HG03196 (cell line): Measurements from ENCODE around the gene HSF2BP.
"Not testable (repeated sequence)": the region's sequence is repeated elsewhere in the genome, so short reads cannot be mapped to it uniquely, and the experiment has no call there.

Experiments
- ATAC-seq: cut with Tn5 transposase; IDR thresholded peaks from one replicate; pipeline ENCODE4 v1.9.1; 2021; ENCODE audit not compliant: unreplicated experiment

Gene HSF2BP

GRCh38 chr21:43562451-43562850 lies 96.8 kb downstream of the HSF2BP start:
- not testable (repeated sequence) for ATAC-seq

- ATAC-seq = not testable (repeated sequence)
Observed at GRCh38 chr21:43540561-43540960, 118.7 kb downstream of the HSF2BP start.

- not testable (repeated sequence) for ATAC-seq
Observed at GRCh38 chr21:43522495-43523131, 136.7 kb downstream of the HSF2BP start.

GRCh38 chr21:43517701-43518100 lies 141.6 kb downstream of the HSF2BP start:
- not testable (repeated sequence) for ATAC-seq

- not testable (repeated sequence) for ATAC-seq
Observed at GRCh38 chr21:43516860-43517627, 142.2 kb downstream of the HSF2BP start.

- ATAC-seq = not testable (repeated sequence)
Observed at GRCh38 chr21:43516295-43516847, 142.9 kb downstream of the HSF2BP start.

GRCh38 chr21:43514834-43515233 lies 144.5 kb downstream of the HSF2BP start:
- ATAC-seq = not testable (repeated sequence)

- ATAC-seq = not testable (repeated sequence)
Observed at GRCh38 chr21:43513023-43513422, 146.3 kb downstream of the HSF2BP start.

- ATAC-seq = not testable (repeated sequence)
Observed at GRCh38 chr21:43511209-43511608, 148.1 kb downstream of the HSF2BP start.

GRCh38 chr21:43510669-43511068 lies 148.6 kb downstream of the HSF2BP start:
- not testable (repeated sequence) for ATAC-seq

GRCh38 chr21:43503892-43504291 lies 155.4 kb downstream of the HSF2BP start:
- ATAC-seq = not testable (repeated sequence)

- not testable (repeated sequence) for ATAC-seq
Observed at GRCh38 chr21:43503075-43503750, 156.1 kb downstream of the HSF2BP start.

GRCh38 chr21:43502407-43503071 lies 156.7 kb downstream of the HSF2BP start:
- not testable (repeated sequence) for ATAC-seq

- ATAC-seq = not testable (repeated sequence)
Observed at GRCh38 chr21:43498924-43499323, 160.4 kb downstream of the HSF2BP start.

- ATAC-seq = not testable (repeated sequence)
Observed at GRCh38 chr21:43498065-43498464, 161.2 kb downstream of the HSF2BP start.

GRCh38 chr21:43494279-43495012 lies 164.8 kb downstream of the HSF2BP start:
- ATAC-seq = not testable (repeated sequence)

GRCh38 chr21:43493471-43493870 lies 165.8 kb downstream of the HSF2BP start:
- not testable (repeated sequence) for ATAC-seq

- not testable (repeated sequence) for ATAC-seq
Observed at GRCh38 chr21:43488235-43488634, 171.1 kb downstream of the HSF2BP start.

GRCh38 chr21:43486051-43486450 lies 173.2 kb downstream of the HSF2BP start:
- not testable (repeated sequence) for ATAC-seq

- ATAC-seq = not testable (repeated sequence)
Observed at GRCh38 chr21:43485016-43485415, 174.3 kb downstream of the HSF2BP start.
